Central memory CD4-positive, alpha-beta T cell (primary cell): ENCODE measurements around the gene QPCTL.
A peak's percentile ranks its signal among the peaks of the same experiment; 100 is the strongest.

Source experiments
- DNase-seq: peaks from one replicate; pipeline ENCODE4 v3.0.0; 2022
- total RNA-seq, 3 experiments: gene quantifications; one replicate each; lab custom pipeline; 2026; lab: John Stamatoyannopoulos, UW

QPCTL gene
- total RNA-seq, result 6.9 to 11.8 (median 8.6) reads per million in 3 experiments

DNA sequence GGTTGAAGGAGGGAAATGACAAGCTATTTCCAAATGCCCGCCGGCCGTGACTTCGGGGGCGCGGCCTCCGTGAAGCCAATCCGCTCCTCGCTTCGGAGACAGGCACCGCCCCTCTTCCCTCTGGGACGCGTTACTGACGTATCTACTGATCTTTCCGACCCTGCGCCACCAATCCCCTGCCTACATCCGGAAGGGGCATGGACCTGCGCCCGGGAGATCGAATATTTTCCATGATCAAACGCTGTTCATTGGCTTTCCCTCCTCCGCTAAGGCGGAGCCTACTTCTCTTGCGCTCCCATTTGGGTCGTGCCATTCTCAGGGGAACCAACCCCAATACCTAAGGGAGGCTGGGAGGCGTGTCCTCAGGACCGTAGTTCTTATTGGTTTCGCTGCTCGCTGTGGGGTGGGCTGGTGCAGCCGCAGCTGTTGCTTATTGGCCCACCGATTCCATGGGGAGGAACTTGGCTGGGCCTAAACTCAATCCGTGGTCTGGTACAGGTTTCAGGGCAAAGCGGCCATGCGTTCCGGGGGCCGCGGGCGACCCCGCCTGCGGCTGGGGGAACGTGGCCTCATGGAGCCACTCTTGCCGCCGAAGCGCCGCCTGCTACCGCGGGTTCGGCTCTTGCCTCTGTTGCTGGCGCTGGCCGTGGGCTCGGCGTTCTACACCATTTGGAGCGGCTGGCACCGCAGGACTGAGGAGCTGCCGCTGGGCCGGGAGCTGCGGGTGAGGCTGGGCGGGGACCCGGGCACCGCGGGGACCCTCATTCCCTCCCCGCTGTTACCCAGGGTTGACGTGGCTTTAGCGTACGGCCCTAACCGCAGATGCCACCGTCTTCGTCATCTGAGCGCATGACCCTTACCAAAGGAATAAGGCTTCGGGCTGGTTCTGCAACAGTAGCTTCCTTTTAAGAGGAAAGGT, at the start of gene QPCTL:
Gene QPCTL, plus strand, starts transcription at position 480 of the 919 bp plus-strand sequence. Its CDS starts 38 bp downstream, at position 518.
- DNase-seq, result peak; percentile 99

DNA sequence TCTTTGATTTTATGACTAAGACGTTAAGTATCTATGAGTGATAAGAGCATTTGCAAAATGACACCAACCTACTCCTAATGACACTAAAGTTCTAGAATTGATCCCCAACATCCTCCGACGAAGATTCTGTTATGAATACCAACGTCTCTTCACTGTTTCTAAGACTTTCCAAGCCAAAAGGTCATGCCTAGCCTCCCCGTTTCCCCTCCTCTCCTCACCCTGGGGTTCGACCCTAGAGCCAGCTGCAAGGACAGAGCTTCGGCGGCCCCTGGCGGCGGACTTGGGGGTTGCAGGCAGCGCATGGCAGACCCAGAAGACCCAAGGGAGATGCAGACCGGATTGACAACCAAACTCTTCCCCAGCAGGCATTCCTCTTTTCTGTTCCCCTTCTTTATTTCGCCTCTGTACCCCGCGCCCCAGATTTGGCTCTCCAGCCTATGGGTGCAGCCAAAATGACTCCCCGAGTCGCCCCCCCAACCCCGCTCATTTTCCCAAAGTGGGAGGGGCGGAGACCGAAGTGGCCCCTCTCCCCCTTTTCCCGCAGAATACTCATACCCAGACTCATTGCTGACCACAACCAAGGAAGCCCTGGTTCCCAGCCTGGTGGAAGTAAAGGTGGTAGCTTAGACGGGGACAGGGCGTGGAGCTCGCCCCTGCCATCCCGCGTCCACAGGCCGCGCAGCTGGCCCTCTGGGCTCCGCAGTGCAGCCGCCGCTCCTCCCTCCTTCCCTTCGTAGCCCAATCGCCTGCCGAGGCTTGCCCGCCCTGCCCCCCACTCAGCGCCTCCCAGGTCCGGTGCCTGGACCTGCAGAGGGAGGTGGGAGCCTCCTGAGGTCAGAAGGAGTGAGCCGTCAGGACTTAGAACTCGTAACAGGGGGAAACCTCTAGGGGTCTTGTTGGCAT, 49.2 kb upstream of the QPCTL start:
- peak; percentile 84 for DNase-seq

DNA sequence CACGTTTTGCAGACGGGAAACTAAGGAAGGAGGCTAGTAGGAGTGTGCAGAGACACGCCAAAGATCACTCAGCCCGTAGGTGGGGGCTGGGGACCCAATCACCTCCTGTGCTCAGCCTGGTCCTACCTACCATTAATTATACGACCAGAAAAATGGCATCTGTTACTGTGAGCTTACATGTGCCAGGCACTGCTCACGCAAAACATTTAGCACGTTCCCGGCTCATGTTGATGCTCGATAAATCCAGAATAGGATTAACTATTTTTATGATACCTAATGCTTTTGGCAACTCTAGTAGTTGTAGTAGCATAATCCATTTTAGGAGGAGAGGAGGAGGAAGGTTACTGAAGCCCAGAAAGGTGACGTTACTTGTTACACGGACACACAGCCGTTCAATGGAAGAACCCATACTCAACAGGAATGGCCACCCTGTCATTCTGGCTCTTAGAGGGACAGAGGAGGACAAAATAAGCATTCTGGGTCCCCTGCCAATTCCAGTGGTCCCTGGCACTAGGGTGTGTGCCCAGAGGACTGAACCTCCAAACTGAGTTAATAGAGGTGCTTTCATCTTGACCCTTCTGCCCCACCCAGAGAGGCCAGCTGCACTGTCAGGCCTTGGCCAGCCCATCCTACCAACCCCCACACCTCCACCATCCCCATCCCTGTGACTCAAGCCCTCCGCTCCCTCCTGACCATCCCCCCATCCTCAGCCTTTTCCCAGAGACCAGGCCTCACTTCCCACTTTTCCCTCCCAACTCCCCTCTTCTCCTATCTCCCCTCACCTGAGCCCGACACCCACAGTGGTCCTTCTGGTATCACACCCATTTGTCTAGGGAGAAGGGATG, 48.3 kb upstream of the QPCTL start:
- DNase-seq, result no peak

DNA sequence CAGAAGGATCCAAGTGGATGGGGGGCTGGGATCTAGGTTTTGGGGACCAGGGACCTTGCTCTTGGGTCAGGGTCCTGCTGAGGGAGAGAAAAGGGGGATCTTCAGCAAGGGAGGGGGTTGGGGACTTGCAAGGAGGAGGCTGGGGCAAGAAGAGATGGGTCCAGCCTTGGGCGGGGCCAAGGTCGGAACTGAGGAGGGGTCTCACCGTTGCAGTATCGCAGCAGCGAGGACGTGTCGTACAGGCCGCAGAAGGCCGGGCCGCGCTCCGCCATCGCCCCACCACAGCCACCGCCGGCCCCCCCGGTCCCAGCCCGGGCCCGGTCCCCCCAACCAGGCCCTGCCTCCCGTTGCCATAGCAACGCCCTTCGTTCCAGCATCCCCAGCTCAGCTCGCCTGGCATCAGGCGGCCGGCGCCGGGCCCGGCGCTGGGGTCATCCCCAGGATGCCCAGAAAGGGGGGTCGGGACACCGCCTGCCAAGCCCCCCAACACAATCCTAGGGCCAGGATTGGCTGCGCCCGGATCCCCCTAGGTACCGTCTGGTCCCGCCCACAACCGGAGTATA, 47.3 kb upstream of the QPCTL start:
- DNase-seq, result no peak

DNA sequence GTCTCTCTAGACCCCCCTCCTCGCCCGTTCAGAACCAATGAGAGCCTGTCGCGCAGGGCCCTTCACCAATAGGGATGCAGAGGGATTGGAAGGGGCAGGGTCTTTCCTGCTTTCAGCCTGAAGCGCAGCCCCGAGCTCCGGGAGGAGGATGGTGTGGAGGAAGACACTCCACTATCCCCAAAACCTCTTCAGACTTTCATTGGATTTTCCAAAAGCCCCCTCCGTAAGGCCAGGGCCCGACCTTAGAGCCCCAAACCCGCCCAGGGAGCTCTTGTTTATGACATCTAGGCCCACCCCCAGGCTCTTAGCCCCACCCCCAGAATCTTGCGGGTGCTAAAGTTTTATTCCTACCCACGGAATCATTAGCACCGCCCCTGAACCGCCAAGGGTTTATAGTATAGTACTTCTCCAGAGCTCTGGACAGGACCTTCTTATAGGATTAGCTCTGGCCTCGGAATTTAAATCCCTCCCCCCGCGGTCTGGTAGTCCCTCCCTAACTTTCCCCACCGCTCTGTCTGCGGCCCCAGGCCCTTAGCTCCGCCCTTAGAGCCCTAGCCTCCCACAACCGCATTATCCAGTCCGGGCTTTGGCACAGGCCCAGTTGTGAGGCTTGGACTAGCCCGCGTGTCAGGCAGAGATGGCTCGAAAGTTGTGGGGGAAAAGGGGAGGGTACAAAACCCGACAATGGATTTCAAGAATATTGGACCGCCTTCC, 46.7 kb upstream of the QPCTL start:
- DNase-seq, result peak; percentile 62

DNA sequence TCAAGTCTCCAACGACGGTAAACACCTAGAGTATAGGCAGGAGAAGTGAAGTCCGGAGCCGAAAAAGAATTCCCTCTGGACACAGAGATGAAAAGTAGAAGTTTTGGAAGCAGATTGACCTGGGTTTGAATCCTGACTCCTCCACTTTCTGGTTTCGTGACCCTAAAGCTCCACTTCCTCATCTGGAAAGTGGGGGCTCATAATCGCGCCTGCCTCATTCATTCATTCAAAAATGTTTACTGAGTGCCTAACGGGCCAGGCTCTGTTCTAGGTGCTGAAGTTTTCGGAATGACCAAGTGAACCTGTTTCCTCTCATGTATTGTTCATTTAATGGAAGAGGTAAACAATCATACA, 46.1 kb upstream of the QPCTL start:
- no peak for DNase-seq

DNA sequence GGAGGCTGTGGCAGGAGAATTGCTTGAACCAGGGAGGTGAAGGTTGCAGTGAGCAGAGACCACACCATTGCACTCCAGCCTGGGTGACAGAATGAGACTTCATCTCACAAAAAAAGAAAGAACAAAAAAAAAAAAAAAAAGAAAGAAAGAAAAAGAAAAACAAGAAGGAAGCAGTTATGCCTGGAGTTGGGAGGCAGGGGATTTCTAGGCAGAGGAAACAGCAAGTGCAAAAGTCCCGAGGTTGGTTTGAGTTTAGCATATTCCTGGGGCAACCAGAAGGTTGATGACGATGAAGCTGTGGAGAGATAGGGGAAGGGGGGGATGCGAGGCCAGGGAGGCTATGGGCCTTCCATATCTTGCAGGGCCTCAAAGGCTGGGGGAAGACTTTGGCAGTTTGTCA, 41.7 kb upstream of the QPCTL start:
- DNase-seq, result no peak

DNA sequence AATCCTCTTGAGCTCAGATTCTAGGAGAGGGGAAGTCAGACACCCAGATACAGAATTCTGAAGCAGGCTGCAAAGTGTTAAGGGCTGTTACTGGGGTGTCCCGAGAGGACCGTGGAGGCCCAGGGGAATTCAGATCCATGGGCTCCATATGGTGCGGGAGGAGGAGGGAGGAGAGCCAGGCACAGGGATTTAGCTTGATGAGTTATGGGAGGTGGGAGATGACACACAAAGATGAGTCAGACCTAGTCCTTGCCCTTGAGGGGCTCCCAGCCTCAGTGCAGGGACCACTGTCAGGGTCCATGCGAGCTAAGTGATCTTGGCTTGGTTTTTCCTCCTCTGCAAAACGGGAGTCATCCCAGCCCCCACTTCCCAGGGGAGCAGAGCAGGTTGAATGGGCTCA, 38.8 kb upstream of the QPCTL start:
- no peak for DNase-seq

DNA sequence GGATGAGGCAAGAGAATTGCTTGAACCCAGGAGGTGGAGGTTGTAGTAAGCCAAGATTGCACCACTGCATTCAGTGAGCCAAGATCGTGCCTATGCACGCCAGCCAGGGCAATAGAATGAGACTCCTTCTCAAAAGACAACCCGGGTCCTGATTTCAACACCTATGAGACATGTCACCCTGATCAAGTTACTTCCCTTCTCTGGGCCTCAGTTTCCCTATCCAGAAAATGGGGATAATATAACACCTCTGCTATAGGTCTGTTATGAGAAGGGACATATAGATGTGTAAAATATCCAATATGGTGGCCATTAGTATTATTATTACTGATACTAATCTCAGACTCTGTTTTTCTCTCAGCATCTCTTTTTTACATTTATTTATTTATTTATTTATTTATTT, 37.4 kb upstream of the QPCTL start:
- DNase-seq, result no peak

DNA sequence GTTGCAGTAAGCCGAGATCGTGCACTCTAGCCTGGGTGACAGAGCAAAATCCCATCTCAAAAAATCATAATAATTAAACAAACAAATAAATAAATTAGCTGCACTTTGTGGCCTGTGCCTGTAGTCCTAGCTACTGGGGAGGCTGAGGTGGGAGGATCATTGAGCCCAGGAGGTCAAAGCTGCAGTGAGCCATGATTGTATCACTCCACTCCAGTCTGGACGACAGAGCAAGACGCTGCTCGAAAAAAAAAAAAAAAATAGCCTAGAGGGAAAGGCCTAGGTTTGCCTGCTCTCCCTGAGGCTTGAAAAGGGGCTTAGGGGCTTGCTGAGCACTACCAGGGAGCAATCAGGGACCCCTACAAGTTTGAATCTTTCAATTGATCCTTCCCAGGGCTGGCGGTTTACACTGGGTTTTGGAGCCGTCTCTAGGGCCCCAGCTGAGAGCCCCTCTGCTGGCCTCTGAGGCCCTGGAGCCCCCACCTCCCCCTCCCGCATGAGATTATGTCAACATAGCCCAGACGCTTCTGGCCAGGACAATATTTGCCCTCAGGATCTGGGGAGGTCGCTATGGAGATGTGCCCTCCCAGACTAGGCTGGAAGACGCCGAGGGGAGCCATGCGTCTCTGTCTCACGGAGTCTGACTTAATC, 34.8 kb upstream of the QPCTL start:
- no peak for DNase-seq

DNA sequence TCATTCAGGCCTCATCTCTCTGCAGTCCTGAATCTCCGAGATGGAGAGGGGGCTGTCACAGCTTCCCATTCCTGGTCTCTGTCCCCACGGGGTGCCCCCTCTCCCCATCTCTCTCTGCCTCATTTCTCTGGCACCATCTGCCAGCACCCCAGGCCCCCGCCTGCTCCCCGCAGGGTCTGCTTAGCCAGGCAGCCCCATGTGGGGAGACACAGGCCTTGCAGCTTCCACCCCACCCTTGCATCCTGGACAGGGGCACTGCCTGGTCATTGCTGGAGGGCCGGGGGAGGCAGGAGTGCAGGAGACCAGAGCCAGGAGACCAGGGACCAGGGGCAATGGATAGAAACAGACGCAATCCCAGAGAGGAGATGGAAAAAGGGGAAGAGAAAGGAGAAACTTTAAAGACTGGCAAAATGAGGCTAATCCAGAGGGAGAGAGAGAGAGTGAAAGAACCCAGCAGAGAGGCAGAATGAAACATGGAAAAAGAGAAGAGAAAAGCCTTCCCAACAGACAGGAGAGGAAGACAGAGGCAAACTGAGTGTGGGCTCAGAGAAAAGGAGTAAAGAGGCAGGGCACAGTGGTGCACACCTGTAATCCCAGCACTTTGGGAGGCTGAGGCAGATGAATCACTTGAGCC, 33.3 kb upstream of the QPCTL start:
- no peak for DNase-seq

DNA sequence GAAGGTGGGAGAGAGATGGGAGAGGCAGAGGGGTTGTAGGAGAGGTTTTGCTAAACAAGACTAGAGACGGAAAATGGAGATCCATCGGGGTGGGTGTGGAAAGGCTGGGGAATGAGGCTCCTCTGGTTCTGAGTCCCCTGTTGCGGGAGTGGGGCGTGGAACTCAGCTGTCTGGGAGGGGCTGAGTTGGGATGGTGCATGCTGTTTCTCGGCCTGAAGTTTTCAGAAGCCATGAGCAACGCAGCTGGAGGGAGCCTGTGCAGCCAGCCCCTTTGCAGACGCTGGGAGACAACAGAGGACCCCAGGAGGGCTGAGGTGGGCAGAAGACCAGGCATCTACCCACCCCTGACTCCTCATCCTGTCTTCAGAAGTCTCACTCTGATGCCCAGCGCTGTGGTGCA, 31.8 kb upstream of the QPCTL start:
- DNase-seq, result no peak

DNA sequence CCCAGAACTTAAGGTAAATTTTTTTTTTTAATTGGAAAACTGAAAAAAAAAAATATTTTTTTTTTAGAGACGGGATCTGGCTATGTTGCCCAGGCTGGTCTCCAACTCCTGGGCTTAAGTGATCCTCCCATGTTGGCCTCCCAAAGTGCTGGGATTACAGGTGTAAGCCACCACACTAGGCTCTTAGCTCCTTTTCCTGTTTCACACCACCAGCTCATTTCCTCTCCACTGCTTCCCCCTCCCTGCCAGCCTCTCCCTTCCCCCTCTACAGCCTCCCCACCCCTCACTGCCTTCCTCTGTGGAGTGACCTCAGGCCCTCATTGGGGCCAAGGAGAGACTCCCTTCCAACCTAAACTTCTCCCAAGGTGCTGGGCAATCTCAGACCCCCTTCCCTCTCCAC, 28.7 kb upstream of the QPCTL start:
- no peak for DNase-seq

DNA sequence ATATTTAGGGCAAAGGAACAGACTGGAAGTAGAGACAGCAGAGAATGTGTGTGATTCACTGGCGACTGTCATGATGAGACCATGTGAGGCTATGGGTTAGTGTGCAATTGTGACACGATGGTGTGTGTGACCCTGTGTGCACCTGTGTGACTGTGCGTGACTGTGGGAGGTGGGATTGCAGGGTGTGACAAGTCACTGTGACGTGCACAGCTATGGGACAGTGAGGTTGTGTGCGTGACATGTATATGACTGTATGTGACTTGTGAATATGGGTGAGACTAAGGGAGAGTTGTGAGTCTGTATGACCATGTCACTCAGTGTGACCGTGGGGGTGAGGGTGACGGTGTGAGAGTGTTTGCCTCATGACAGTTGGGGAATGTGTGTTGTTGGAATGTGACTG, 27.9 kb upstream of the QPCTL start:
- no peak for DNase-seq

DNA sequence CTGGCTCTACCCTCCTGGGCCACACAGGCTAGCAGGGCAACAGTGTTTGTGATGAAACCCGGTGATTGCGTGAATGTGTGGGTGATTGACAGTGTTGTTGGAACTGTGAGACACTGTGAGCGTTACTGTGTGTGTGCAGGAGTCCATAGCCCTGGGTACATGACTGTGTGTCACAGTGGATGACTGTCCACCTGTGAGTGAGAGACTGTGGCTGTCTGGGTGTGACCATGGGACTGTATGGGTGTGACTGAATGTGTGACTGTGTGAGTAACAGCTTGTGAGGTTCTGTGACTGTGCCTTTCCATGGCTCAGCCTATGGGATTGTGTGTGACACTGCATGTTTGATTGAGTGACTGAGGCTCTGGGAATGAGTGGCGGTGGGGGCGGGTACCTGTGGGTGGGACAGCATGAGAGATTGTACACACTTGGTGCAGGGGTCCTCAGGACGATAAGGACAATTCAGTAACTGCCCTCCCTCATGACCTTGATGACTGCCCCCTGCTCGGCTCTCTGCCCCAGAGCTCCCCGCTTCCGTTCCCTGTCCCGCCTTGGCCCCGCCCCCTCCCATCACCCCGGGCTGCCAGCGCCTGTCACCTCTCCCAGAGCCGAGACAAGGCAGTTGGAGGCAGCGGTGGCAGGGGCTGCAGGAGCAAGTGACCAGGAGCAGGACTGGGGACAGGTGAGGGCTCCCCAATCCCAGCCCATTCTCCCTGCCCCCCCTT, 24.7 kb upstream of the QPCTL start, which contains the start of gene GIPR:
Gene GIPR, plus strand, starts transcription at position 602 of the 722 bp plus-strand sequence. CDS start 1,300 bp downstream, outside the sequence.
- DNase-seq, result peak; percentile 25

DNA sequence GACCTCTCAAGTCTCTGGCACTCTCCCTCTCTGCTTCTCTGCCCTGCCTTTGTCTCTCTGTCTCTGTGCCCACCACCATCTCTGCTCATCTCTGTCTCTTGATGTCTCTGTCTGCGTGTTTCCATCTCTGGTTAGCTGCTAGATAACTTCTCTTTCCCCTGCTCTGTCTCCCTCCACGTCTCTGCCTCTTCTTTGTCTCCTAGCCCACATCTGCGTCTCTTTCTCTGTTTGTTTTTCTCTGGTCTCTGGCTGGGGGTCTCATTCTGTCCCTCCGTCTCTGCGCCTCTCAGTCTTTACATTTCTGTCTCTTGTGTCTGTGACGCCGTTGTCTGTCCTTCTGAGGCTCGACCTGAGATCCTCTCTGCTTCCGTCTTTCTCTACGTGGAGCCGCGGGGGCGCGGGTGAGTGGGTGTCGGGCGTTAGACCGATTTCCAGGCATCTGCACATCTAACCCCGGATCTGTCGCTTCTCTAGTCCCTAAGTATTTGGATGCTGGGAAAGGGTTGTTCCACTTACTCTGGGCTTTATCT, 24.1 kb upstream of the QPCTL start:
- DNase-seq, result peak; percentile 30

DNA sequence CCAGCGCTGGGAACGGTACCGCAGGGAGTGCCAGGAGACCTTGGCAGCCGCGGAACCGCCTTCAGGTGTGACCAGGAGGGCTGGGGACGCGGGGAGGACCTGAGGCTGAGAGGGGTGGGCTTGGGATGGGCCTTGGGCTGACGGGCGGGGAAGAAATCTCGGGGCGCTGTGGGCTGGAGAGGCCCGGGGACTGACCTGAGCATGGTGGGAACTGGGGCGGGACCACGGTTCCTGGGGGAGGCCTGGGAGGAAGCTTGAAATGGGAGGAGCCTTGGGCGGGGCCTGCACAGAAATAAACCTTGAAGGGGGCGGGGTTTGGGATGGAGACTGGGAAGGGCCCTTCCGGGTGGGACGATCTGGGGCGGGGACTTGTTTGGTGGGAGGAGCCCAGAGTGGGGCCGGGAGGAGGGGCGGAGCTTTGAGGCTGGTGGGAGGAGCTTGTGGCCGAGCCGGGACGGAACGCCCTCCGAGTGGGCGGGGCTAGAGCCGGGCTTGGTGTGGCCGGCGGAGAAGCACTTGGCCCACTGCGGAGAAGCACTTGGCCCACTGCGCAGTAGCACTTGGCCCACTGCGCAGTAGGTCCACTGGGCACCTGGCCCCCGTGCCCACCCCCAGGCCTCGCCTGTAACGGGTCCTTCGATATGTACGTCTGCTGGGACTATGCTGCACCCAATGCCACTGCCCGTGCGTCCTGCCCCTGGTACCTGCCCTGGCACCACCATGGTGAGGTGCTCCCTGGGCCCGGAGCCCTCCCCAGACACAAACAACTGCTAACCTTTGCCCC, 21.6 kb upstream of the QPCTL start:
- DNase-seq, result no peak

DNA sequence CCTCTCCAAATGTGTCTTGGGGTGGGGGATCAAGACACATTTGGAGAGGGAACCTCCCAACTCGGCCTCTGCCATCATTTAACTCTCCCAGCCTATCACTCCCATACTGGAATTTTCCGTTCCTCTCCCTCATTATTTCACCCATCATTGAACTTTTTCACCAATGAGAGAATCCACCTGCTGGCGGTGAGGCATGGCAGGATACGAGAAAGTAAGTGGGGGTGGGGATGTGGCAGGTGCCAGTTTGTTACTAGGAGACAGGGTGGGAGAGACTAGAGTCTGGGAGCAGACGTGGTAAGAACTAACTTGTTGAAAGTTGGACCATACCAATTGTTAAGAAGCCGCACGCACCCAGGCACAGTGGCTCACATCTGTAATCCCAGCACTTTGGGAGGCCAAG, 17.5 kb upstream of the QPCTL start:
- DNase-seq, result no peak

DNA sequence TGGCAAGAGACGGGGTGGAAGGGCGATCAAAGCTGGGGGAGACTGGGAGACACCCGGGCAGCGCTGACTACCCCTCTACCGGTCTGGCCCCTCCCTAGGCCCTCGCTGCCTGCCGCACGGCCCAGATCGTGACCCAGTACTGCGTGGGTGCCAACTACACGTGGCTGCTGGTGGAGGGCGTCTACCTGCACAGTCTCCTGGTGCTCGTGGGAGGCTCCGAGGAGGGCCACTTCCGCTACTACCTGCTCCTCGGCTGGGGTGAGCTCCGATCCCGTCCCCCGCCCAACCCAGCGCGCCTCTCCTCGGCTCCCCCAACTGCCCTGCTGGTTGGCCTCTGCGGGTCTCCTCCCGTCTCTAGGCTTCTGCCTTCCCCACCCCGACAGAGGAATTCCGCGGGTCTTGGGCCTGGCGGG, 15.6 kb upstream of the QPCTL start:
- peak; percentile 38 for DNase-seq
